RCC 7860 (cell line): ENCODE data around the gene KCNG2.

Experiments
- DNase-seq: peaks from one replicate; pipeline ENCODE4 v3.0.0-alpha.2; 2015; ENCODE audit warnings: low spot score
- FAIRE-seq: peaks from 2 replicates; lab custom pipeline; 2012; peaks lifted over from hg19 to GRCh38; lab: Jason Lieb, UNC

The KCNG2 gene

DNA sequence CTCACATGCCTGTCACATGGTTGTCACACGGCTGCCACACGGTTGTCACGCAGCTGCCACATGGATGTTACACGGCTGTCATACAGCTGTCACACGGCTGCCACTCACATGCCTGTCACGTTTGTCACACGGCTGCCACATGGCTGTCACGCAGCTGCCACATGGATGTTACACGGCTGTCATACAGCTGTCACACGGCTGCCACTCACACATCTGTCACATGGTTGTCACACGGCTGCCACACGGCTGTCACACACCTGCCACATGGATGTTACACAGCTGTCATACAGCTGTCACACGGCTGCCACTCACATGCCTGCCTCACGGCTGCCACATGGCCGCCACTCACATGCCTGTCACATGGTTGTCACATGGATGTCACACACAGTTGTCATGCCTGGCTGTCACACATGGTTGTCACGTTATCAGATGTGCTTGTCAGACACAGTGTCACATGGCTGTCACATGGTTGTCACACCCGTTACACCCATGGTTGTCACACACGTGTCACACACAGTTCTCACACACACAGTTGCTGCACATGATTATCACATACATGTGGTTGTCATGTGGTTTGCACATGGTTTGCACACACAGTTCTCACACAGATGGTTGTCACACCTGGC lies 19.4 kb downstream of the KCNG2 start:
- no peak for DNase-seq
- FAIRE-seq, result no peak

DNA sequence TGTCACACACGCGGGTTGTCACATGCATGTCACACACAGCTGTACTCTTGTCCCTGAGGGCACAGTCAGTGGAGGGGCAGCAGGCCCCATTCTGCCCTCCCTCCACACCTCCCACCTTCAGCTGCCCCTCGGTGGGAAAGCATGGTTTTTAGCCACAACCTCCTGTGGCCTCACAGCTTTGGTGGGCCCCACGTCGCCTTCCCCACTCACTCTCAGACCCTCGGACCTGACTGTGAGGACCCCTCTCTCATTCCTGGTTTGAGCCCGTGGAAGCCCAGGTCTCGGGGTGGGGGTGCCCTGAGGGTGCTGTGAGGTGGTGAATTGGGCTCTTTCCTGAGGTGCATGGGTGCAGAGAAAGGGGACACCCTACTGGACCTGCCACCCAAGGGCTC lies 19.9 kb downstream of the KCNG2 start:
- DNase-seq, result no peak
- FAIRE-seq, result no peak

DNA sequence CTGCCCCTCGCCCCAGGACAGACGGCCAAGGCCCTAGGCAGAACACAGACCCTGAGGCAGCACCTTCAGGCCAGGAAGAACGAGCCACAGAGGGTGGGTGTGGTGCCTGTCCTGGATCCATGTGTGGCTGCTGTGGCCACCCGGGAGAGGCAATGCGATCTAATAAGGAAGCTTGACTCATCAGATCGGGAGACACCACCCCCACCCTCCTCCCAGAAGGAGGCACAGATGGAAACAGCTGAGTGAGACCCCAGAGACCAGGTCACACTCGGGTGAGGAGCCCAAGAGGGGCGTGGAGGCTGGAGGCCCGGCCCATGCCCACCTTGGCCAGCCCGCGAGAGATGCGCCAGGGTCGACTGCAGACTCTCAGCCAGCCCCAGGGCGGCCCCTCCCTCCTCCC lies 20.3 kb downstream of the KCNG2 start:
- no peak for DNase-seq
- FAIRE-seq, result no peak

DNA sequence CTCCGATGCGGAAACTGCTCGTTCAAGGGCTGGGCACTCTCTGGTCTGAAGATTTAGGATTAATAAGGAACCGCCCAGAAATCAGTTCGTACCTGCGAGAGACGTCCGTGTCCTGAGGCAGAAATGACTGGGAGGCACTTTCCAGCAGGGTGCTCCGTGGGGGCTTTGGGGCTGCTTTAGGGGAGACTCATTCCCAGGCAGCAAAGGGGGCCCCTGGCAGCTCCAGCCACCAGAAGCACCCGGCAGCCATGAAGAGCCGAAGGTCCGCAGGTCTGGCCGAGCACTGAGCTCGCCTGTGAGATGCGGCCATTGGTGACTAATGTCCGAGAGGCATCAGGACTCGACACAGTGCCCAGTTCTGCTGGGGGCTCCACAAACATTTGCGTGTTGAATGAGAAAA lies 20.9 kb downstream of the KCNG2 start:
- FAIRE-seq (no peak), DNase-seq (no peak)

DNA sequence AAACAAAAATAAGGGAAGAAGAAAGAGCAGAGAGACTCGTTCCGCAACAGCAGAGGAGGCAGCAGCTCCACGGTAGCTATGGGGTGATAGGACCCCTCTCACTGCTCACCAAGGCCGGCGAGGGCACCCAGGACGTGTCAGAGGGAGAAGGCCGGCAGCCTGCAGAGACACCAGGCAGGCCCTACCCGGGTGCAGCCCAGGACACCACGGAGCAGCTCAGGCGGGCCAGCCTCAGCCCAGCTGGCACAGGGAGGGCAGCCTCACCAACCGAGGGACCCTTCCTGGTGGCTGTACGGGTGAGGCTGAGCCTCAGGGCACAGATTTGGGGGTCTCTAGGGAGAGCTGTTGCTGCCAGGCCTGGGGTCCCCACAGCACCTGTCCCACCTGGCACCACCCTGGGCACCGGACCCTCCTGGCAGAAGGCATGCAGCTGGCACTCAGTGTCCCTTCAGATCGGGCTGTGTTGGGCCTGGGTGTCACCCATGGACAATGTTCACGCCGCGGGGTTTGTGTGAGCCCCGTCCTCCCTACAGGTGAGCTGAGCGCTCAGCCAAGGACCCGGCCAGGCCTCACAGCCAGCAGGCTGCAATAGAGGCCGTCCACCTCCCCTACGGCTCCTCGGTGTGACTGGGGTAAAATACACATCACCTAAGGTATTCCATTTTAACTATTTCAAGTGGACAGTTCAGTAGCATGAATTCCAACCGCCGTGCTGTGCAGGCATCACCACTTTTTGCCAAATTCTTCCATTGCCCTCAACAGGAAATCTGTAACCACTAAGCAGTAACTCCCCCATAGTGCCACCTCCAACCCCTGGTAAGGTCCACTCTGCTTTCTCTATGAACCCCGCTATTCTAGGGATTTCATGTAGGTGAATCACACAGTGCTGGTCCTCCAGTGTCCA lies 21.6 kb downstream of the KCNG2 start:
- FAIRE-seq (no peak), DNase-seq (no peak)

DNA sequence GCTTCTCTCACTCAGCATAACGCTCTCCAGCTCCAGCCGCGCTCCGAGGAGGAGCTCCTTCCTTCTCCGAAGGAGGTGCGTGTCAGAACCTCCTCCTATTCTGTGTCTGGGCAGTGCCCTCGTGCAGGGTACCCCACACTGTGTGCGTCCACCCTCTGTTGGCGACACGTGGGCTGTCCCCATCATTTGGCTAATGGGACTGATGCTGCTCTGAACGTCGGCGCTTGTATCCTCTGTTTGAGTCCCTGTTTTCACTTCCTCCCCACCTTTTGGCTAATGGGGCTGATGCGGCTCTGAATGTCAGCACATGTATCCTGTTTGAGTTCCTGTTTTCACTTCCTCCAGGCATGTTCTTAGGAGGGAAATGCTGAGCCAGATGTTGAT lies 22.2 kb downstream of the KCNG2 start:
- no peak for DNase-seq
- no peak for FAIRE-seq

DNA sequence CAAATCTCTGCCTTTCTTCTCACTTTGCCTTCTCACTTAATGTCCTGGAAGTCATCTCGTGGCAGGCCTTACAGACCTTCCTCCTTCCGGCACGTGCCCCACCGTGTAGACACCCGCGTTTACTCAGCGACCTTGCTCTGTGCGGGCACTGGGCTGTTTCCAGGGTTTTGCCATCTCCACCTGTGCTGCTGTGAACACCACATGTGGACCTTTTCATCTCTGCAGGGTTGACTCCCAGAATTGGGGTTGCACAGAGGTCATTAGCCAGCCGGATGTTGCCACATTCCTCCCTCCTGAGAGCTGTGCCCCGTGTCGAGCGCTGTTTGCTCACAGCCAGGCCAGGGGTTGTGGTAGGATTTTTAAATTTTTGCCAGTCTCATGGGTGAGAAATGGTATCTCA lies 25.4 kb downstream of the KCNG2 start:
- FAIRE-seq, result no peak

DNA sequence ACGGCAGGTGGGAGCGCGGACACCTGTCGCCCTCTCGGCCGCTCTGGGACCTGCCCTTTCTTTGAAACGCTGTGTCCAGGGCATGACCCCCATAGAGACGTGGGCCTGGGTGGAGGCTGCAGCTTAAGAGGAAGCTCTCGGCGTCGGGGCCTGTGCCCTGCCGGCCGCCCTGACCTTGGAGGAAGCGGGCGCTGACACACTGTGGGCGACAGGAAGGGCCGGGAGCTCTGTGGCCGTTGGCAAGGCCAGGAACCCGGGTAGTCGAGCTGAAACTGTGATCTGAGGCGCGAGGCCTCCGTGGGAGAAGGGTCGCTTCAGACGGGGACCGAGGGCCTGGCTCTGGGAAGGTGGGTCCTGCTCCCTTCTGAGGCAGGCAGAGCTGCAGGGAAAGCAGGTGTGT lies 28.2 kb downstream of the KCNG2 start:
- DNase-seq (no peak), FAIRE-seq (no peak)

More for the DNA sequence above, 25.4 kb downstream of the KCNG2 start:
- DNase-seq, result no peak

DNA sequence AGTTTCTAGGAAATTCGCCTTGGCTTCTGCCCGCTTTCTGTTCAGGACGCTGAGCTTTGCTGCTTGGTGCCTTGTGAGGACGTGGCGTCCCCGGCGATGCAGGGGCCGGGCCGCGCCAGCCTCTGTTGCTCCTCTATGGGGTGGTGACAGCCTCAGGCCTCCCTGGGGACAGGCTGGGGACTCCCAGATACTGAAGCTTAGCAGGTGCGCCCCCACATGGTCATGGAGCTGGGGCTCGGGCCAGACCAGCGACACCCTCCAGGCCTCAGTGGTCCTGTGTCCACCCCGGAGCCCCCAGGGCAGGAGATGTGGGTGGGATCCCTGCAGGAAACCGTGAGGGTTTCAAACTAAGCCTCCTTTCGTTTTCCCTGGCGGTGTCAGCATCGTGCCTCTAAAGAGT lies 29.2 kb downstream of the KCNG2 start:
- DNase-seq (no peak), FAIRE-seq (no peak)

DNA sequence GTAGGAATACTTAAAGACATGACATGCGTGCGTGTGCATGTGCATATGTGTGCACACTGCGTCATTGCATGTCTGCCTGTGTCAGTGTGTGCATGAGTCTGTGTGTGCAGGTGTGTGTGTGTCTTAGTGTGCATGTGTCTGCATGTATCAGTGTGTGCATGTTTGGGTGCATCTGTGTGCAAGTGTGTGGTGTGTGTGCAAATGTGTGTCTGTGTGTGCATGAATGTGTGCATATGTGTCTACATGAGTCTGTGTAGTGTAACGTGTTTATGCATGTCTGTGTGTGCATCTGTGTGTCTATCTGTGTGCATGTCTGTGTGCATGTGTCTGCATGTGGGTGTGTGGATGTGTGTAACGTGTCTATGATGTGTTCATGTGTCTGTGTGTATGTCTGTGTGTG lies 30.5 kb downstream of the KCNG2 start:
- FAIRE-seq (no peak), DNase-seq (no peak)

DNA sequence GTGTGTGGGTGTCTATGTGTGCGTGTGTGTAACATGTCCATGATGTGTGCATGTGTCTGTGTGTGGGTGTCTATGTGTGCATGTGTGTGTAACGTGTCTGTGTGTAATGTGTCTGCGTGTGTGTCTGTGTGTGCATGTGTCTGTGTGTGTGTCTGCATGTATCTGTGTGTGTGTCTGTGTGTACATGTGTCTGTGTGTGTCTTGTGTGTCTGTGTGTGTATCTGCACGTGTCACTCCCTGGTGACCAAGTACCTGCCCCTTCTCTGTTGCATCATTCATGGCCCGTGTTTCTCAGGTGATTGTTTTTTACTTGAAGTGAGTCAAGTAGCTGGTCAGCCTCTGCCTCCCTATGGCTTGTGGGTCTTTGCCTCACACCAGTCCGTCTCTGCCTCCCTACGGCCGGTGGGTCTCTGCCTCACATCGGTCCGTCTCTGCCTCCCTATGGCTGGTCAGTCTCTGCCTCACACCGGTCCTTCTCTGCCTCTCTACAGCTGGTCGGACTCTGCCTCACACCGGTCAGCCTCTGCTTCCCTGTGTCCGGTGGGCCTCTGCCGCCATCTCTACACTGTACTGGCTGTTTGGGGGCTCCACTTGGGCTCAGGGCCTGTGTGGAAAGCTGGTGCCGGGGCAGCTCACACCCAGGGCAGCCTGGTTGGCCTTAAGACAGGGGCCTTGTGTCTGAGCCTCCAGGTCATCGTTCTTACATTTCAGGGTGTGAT lies 31.6 kb downstream of the KCNG2 start:
- no peak for DNase-seq
- no peak for FAIRE-seq

DNA sequence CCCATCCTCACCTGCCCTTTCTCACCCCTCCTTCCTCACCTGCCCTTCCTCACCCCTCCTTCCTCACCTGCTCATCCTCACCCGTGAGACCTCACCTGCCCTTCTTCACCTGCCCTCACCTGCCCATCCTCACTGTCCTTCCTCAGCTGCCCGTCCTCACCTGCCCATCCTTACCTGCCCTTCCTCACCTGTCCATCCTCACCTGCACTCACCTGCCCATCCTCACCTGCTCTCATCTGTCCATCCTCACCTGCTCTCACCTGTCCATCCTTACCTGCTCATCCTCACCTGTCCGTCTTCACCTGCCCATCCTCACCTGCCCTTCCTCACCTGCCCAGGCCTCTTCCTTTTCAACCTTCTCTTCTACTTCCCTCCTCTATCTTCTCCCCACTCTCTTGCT lies 34.4 kb downstream of the KCNG2 start:
- DNase-seq (no peak), FAIRE-seq (no peak)

DNA sequence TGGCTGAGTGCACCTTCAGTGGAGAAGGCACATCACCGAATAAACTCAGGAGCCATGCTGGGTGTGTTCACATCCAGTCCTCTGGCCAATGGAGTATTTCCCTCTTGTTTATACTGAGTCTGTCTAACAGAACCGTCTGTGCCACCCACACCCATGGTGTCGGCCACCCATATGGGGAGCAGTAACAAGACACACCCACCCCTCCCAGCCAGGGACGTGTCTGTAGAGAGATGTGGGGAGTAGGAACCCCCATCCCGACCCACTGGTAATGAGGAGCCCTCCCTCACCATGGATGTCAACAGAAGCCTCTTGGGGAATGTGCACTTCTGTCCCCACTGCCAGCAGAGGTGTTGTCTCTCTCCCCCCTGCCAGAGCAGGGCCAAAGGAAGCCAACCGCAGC lies 37.1 kb downstream of the KCNG2 start:
- no peak for FAIRE-seq
- DNase-seq, result no peak

DNA sequence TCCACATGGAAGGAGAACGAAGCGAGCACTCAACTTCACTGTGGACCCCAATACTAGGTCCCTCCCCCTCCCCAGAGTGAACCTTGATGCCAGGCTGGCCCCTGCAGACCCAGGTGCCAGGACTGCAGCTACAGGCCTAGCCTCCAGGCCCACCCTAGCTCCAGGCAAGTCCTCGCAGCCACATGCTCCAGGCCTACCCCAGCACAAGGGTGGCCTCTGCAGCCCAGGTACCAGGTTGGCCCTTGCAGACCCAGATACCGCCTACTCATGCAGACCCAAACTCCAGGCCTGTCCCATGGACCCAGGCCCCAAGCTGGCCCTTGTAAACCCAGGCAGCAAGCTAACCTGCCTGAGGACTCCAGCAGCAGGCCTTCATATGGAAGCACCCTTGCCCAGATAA lies 44.2 kb downstream of the KCNG2 start:
- no peak for FAIRE-seq
- no peak for DNase-seq

DNA sequence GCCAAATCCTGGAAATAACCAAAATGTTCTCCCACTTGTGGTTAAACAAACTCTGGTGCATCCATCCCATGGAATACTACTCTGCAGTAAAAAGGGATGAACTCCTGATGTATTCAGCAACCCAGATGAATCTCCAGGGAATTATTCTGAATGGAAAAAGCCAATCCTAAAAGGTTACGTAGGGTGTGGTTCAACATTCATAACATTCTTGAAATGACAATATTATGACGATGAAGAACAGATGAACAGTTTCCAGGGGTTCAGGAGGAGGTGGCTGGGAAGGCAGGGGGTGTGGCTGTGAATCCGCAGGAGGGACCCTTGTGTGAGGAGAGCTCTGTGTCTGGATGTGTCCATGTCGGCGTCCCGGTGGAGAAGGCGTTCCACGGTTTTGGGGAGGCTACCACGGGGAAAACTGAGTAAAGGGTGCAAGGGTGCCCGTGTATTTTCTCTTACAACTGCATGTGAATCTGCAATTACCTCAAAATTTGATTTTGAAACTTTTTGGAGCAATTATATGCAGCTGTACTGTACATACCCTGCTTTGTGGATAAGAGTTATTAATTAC lies 47.3 kb downstream of the KCNG2 start:
- FAIRE-seq (no peak), DNase-seq (peak; percentile 1)

DNA sequence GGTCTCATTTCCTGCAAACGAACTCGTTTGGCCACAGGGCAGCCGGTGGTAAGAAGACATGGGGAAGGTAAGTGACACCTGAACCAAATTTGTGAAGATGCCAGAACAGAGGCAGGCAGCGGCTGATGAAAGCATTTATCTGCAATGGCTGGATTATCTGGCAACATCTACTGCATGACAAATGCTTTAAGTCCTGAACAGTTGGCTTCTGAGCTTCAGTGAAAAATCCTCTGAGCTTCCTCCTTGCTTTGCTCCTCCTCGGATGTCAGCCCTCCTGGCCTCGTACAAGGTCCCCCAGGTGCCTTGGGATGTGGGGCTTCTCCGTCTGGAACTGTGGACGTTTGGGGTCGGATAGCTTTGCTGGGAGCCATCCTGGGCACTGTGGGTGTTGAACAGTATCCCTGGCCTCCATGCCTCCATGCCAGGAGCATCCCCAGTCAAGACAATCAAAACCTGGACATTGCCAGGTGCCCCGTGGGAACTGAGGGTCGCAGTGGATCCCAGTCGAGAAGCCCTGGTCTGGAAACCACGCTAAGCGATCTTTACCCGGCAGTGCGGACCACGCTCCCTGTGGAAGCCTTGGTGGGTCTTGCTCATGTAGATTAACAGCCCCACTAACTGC lies 49.3 kb downstream of the KCNG2 start:
- DNase-seq (no peak), FAIRE-seq (no peak)

DNA sequence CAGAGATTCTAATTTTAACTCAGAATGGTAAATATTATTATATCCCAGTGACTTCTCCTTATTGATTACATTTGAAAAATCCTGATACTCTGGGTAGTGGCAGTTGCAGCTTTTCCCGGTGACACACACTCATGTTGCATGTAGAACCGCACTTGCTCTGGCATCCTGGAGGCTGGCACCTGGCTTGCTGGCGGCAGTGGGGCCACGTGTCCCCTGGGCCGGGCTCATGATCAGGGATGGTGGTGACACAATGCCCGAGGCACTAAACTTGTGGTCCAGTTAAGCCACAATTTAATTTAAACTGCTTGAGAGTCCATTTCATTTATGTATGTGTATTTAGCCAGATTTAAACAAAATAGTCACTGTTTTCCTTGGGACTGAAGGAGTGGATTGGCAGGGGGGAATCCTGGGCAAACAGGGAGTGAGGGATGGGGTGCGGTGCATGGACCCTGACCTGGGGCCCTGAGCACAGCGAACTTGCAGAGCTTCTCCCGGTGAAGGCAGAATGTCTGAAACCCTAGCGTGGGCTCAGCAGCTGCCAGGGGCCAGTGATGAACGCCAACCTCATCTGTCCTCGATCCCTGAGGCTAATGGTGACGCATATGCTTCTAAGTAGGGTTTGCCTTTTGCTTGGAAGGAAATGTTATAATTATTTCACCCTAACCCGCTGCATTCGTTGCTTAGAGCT lies 50.0 kb downstream of the KCNG2 start:
- FAIRE-seq (no peak), DNase-seq (no peak)

DNA sequence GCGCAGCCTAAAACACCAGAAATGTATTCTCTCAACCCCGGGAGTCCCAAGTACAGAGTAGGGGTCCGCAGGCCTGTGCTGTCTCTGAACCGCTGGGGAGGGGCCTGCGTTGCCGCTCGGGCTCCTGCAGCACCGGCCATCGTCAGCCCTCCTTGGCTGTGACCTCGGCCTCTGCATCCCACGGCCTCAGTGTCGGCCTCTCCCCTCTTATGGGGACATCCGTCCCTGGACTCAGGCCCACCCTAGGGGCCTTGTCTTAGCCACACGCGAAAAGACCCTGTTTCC lies 50.5 kb downstream of the KCNG2 start:
- DNase-seq (no peak), FAIRE-seq (no peak)

DNA sequence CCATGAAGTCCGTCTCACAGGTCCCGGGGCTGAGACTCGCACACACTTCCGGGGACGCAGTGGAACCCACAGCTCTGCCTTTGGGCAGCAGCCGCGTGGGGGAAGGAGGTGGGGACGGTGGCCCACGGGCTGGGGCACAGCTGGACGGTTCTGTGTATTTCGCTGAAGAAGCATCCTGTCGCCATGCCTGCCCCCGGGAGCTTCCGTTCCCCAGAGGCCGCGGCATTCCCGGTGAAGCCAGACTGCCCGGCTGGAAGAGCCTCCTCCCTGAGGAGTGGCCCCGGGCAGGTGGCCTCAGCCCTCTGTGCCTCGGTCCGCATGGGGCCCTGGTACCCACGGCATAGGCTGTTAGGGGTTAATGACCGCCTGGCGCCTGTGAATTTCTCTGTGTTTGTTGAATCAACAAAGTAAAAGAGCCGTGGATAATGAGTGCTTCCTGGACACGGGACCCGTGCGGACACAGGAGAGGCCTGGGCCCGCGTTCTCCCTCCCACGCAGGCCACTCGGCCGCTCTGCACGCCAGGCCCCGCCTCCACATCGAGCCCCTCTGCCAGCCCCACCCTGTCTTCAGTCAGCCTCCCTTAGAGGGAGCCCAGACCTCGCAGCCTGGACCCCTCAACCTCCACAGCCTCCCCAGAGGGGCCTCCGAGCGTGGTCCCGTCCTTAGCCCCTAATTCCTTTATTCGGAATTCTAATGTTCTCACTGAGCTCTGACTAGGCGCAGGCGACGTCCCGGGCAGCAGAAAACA lies 51.0 kb downstream of the KCNG2 start:
- DNase-seq (no peak), FAIRE-seq (no peak)
